Stimulated activated naive CD8-positive, alpha-beta T cell treated with anti-CD3 and anti-CD28 coated beads, Interleukin-15, amount 100 ng/mL, for 72 hours (primary cell): ENCODE data around the gene MRPL21.

Experiments
- ATAC-seq: fragments of 150-1000 bp; cut with Tn5 transposase; 2 replicates; pipeline ENCODE4 v1.10.0; 2021; ENCODE audit warnings: mild to moderate bottlenecking, moderate library complexity
- DNase-seq, 2 donors: peaks; one replicate each; pipeline ENCODE4 v3.0.0; 2021 to 2022
- H3K27ac Mint-ChIP-seq, 2 donors: one replicate each; pipeline ENCODE4 v1.8.0; 2022; ENCODE audit warnings: mild to moderate bottlenecking in 2 of 2, mixed read lengths in 2 of 2, moderate library complexity in 2 of 2
- H3K27me3 Mint-ChIP-seq: one replicate; pipeline ENCODE4 v1.8.0; 2022; ENCODE audit warnings: mixed read lengths
- H3K4me1 Mint-ChIP-seq: one replicate; pipeline ENCODE4 v1.8.0; 2022; ENCODE audit warnings: mild to moderate bottlenecking, mixed read lengths
- H3K4me3 Mint-ChIP-seq, 2 donors: one replicate each; pipeline ENCODE4 v1.8.0; 2022; ENCODE audit warnings: mild to moderate bottlenecking in 2 of 2, mixed read lengths in 2 of 2, moderate library complexity in 1 of 2
- H3K9me3 Mint-ChIP-seq, 2 donors: one replicate each; pipeline ENCODE4 v1.8.0; 2022; ENCODE audit warnings: mixed read lengths in 2 of 2

The MRPL21 gene

GRCh38 chr11:68928136-68928880 is 24.7 kb upstream of the MRPL21 start:
- Mint-ChIP-seq H3K27me3 (no peaks in the 10 kb centered on the region), H3K4me1 (no peaks in the 10 kb centered on the region), H3K9me3 (peaks cover 21 to 22% of the 10 kb centered on the region in 2 donors), H3K27ac (no peak overlapping the region), H3K4me3 (no peak overlapping the region)
- DNase-seq: no peak
- ATAC-seq: no peak

- peak overlapping the region in 1 of 2 donors; percentile 61 for H3K27ac Mint-ChIP-seq
- DNase-seq (no peak), ATAC-seq (no peak)
- no peaks in the 10 kb centered on the region for H3K27me3 Mint-ChIP-seq
- H3K4me1 Mint-ChIP-seq: no peaks in the 10 kb centered on the region
- H3K4me3 Mint-ChIP-seq: no peak overlapping the region
- peaks cover 21 to 22% of the 10 kb centered on the region in 2 donors for H3K9me3 Mint-ChIP-seq
Measured at GRCh38 chr11:68927280-68928135, 23.9 kb upstream of the MRPL21 start.

GRCh38 chr11:68925611-68926010 is 22.0 kb upstream of the MRPL21 start:
- Mint-ChIP-seq H3K27me3 (no peaks in the 10 kb centered on the region), H3K4me1 (no peaks in the 10 kb centered on the region), H3K9me3 (peaks cover 21 to 22% of the 10 kb centered on the region in 2 donors), H3K27ac (no peak overlapping the region), H3K4me3 (no peak overlapping the region)
- ATAC-seq: no peak
- no peak for DNase-seq

GRCh38 chr11:68924073-68924925 is 20.7 kb upstream of the MRPL21 start:
- no peak overlapping the region for H3K27ac Mint-ChIP-seq
- H3K27me3 Mint-ChIP-seq: no peaks in the 10 kb centered on the region
- DNase-seq (no peak), ATAC-seq (no peak)
- peaks cover 21 to 22% of the 10 kb centered on the region in 2 donors for H3K9me3 Mint-ChIP-seq
- no peak overlapping the region for H3K4me3 Mint-ChIP-seq
- no peaks in the 10 kb centered on the region for H3K4me1 Mint-ChIP-seq

- Mint-ChIP-seq H3K27me3 (no peaks in the 10 kb centered on the region), H3K9me3 (peaks cover 21 to 22% of the 10 kb centered on the region in 2 donors), H3K4me1 (no peaks in the 10 kb centered on the region), H3K4me3 (no peak overlapping the region), H3K27ac (no peak overlapping the region)
- no peak for ATAC-seq
- no peak for DNase-seq
Measured at GRCh38 chr11:68923614-68924013, 20.0 kb upstream of the MRPL21 start.

- DNase-seq (no peak), ATAC-seq (no peak)
- H3K4me1 Mint-ChIP-seq: no peaks in the 10 kb centered on the region
- H3K4me3 Mint-ChIP-seq: no peak overlapping the region
- no peaks in the 10 kb centered on the region for H3K9me3 Mint-ChIP-seq
- no peaks in the 10 kb centered on the region for H3K27me3 Mint-ChIP-seq
- no peak overlapping the region for H3K27ac Mint-ChIP-seq
Measured at GRCh38 chr11:68916439-68916838, 12.8 kb upstream of the MRPL21 start.

GRCh38 chr11:68914761-68915160 is 11.1 kb upstream of the MRPL21 start:
- DNase-seq (no peak), ATAC-seq (no peak)
- H3K4me1 Mint-ChIP-seq: no peaks in the 10 kb centered on the region
- H3K27me3 Mint-ChIP-seq: no peaks in the 10 kb centered on the region
- no peak overlapping the region for H3K4me3 Mint-ChIP-seq
- H3K9me3 Mint-ChIP-seq: no peaks in the 10 kb centered on the region
- no peak overlapping the region for H3K27ac Mint-ChIP-seq

GRCh38 chr11:68913188-68913587 is 9.6 kb upstream of the MRPL21 start:
- H3K4me1 Mint-ChIP-seq: no peaks in the 10 kb centered on the region
- DNase-seq: no peak
- H3K27me3 Mint-ChIP-seq: no peaks in the 10 kb centered on the region
- no peaks in the 10 kb centered on the region for H3K9me3 Mint-ChIP-seq
- peak overlapping the region in 1 of 2 donors; percentile 43 for H3K27ac Mint-ChIP-seq
- no peak overlapping the region for H3K4me3 Mint-ChIP-seq
- no peak for ATAC-seq

GRCh38 chr11:68912254-68912653 is 8.6 kb upstream of the MRPL21 start:
- DNase-seq: no peak
- Mint-ChIP-seq H3K27ac (peak overlapping the region in 1 of 2 donors; percentile 71), H3K4me1 (no peaks in the 10 kb centered on the region), H3K4me3 (no peak overlapping the region), H3K9me3 (no peaks in the 10 kb centered on the region), H3K27me3 (no peaks in the 10 kb centered on the region)
- no peak for ATAC-seq

- H3K4me3 Mint-ChIP-seq: no peak overlapping the region
- no peak overlapping the region for H3K27ac Mint-ChIP-seq
- H3K27me3 Mint-ChIP-seq: no peaks in the 10 kb centered on the region
- H3K4me1 Mint-ChIP-seq: no peaks in the 10 kb centered on the region
- ATAC-seq: no peak
- no peak for DNase-seq
- H3K9me3 Mint-ChIP-seq: no peaks in the 10 kb centered on the region
Measured at GRCh38 chr11:68911731-68912130, 8.1 kb upstream of the MRPL21 start.

- DNase-seq: no peak
- Mint-ChIP-seq H3K27me3 (no peaks in the 10 kb centered on the region), H3K27ac (no peak overlapping the region), H3K4me1 (peaks cover 2% of the 10 kb centered on the region), H3K4me3 (no peak overlapping the region), H3K9me3 (no peaks in the 10 kb centered on the region)
- no peak for ATAC-seq
Measured at GRCh38 chr11:68910965-68911364, 7.3 kb upstream of the MRPL21 start.

- Mint-ChIP-seq H3K4me3 (no peak overlapping the region), H3K4me1 (peaks cover 25% of the 10 kb centered on the region), H3K27me3 (no peaks in the 10 kb centered on the region), H3K9me3 (no peaks in the 10 kb centered on the region), H3K27ac (no peak overlapping the region)
- DNase-seq (no peak), ATAC-seq (no peak)
Measured at GRCh38 chr11:68908273-68908672, 4.6 kb upstream of the MRPL21 start.

- H3K4me1 Mint-ChIP-seq: peaks cover 44% of the 10 kb centered on the region
- no peak for ATAC-seq
- no peaks in the 10 kb centered on the region for H3K9me3 Mint-ChIP-seq
- peak overlapping the region; percentile 91 to 92 for H3K4me3 Mint-ChIP-seq
- no peak for DNase-seq
- no peak overlapping the region for H3K27ac Mint-ChIP-seq
- no peaks in the 10 kb centered on the region for H3K27me3 Mint-ChIP-seq
Measured at GRCh38 chr11:68905421-68906360, 2.1 kb upstream of the MRPL21 start.

- no peaks in the 10 kb centered on the region for H3K27me3 Mint-ChIP-seq
- H3K4me3 Mint-ChIP-seq: peak overlapping the region; percentile 91 to 92
- ATAC-seq (peak; percentile 54), DNase-seq (peak in 1 of 2 donors; percentile 30)
- H3K9me3 Mint-ChIP-seq: no peaks in the 10 kb centered on the region
- H3K4me1 Mint-ChIP-seq: peaks cover 50% of the 10 kb centered on the region
- H3K27ac Mint-ChIP-seq: peak overlapping the region; percentile 98 to 99
Measured at GRCh38 chr11:68904248-68904847, 716 bp upstream of the MRPL21 start.
